Stimulated activated naive CD4-positive, alpha-beta T cell treated with Interleukin-2 at 50 U/mL for 16 hours (primary cell): ENCODE data around the gene TFDP2.

Experiments used
- DNase-seq: peaks from one replicate; lab custom pipeline; 2025; lab: John Stamatoyannopoulos, UW

The TFDP2 gene

DNA sequence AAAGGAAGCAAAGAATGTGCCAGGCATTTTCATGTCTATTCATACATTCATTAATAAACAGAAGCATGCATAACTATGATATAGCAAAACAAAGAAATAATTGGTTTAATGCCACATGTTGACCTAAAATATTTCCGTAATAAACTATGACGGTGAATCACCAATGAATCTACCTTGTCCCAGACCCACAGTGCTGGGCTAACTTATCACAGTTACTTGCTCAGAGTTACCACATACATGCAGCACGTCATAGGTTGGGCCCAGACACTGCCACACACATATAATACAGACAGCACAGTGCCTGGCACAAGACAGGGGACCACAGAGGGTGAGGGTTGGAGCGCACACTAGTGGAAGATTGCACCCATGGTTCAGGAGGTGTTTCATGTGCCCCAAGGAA is 186.0 kb downstream of the TFDP2 start:
- no peak for DNase-seq

DNA sequence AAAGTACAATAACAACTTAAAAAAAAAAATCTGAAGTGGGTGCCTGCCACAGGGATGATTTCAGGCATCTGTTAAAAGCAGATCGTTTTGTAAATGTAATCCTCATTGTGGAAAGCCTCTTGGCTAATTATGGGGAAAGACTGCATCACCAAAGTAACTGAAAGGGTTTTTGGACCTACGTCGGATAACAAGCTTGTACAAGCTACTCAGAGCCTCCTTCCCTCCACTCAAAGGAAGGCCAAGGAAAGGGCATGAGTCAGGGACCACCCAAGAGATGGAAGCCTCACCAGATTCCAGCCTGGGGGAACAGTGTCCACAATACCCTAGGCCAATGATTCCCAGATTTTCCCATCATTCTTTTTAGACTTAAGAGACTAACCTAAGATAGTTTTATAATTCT is 188.6 kb downstream of the TFDP2 start:
- no peak for DNase-seq

DNA sequence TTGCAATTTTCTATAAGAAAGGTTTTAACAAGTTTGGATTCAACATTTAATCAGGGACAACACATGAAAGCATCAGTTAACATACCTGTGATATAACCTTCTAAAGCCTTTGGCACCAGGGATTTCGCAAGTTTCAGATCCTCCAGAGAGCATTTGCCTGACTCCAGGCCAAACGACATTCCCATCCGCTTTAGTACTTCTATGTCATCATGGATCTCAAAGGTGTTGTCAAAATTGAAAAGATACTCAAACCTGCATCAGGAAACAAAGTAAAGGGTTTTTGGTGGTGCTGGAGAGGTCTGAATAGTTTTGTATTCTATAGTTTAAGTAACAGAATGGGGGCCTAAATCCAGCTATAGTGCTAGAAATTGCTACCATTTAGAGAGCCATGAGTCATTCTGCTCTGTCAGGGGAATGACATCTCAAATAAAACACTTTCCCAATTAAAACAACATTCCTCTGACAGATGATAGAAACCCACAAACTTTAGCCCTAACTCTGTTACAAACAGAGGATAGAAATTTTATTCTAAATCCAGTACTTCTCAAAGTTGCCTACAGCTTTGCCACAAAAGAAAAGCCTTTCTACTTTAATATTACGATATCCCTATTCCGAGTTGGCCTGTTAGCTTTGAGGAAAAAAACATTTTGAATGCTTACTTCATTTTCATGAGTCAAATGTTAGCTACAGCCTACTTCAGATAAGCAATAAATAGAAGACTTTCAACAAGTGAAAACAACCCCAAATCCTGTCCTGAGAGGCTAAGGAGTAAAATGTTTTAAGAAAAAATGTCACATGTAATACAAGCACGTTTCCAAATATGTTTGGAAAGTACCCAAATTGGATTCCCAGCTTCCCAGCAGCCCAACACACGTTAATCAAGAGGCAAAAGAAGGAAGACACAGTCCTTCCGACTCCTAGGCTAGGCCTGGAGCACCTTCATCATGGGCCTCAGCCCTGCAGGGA is 189.5 kb downstream of the TFDP2 start:
- no peak for DNase-seq

DNA sequence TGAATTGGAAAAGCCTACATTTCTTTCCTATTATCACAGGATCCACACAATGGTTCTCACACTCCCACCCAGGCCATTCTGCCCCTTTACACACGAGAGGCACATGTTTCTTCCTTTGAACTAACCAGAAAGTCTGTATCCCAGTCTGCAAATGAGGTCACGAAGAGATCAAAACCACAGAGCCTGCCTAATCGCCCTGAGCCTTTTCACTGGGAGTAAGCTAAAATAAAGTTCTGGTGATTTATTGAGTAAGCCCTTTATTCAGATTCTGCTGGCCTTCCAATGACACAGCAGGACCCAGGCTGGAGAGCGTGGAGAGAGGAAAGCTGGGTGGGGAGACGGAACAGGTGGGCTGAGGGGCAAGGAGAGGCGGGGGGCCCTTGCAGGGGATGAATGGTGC is 194.2 kb downstream of the TFDP2 start:
- DNase-seq: no peak

DNA sequence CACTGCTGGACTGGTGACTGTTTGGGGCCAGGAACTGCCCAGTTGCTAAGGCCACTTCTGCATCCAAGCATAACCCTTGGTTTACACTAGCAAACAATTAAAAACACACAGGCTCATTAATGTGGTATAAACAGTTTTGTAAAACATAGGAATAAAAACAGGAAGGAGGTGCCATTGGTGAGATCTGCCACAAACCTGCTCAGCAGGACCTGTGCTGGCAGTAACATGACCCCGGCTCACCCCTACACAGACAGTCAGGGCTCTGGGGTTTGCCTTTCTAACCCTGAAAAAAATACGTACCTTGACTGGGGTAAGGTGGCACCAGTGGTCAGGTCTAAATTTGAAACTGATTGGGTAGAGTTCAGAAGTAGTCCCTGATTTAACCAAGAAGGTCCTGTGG is 196.7 kb downstream of the TFDP2 start:
- DNase-seq: no peak

DNA sequence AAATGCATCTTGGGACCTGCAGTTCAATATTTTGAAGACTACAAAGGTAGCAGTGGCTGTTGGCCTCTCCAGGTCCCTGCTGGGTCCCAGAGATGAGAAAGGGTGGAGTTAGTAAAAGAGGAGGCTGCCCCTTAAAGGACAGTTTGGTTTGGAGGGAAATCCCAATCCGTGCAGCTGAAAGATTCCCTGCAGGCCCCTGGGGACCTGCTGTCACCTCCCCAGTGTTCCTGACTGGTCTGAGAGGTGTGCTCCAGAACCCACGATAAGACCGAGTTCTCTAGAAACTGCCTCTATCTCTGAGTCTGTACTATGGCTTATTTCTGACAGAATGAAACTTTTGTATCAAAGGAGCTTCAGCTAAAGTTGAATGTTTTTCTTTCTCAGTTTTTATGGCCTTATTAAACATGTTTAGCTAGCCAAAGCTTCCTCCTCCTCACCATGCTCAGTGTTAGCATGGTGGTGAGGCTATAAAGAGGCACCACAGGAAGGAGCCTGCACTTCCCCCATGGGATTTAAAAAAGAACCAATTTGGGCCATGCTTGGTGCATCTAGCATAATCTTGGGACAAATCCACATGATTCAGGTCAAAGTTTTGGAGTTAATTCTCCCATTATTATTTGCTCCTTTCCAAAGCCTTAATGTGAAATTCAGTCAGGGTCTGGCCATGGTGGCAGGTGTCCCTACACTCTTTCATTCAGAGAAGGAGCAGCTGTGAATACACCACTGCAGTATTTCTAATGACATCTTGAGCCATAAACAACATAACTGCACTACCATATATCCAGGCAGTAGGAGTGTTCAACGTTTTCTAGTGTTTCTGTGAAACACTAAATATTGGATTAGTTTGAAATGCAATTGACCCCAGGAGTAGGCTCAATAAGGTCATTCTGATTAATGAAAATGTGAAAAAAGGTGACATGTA is 198.5 kb downstream of the TFDP2 start:
- no peak for DNase-seq

DNA sequence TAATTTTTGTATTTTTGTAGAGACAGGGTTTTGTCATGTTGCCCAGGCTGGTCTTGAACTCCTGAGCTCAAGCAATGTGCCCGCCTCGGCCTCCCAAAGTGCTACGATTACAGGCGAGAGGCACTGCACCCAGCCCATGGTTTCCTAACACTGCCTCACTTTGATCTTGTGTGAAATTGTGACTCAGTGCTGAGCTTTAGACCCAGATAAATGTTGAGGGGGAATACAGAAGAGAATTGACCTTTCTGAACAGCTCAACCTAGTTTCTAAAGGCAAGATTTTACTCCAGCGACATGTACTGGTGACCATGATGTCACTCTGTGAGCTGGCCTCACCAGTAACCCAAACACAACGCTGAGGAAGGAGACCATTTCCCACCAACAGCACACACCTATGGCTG is 199.4 kb downstream of the TFDP2 start:
- no peak for DNase-seq

DNA sequence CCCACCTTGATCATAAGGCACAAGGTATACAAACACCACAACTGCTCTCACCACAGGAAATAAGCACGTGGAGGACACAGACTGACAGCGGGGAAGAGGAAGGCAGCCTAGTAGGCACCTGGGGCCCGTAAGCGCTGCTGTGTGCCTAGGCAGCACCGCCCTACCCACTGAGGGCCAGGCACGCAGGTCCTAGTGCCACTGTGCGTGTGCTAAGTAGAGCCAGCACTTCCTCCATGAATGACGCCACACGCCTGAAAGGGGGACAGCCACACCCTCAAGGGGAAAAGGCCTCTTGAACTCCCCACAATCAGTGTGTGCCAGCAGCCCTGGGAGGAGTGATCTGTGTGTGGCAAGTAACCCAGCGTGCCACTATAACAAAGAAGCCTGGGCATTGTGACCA is 199.9 kb downstream of the TFDP2 start:
- DNase-seq: no peak

DNA sequence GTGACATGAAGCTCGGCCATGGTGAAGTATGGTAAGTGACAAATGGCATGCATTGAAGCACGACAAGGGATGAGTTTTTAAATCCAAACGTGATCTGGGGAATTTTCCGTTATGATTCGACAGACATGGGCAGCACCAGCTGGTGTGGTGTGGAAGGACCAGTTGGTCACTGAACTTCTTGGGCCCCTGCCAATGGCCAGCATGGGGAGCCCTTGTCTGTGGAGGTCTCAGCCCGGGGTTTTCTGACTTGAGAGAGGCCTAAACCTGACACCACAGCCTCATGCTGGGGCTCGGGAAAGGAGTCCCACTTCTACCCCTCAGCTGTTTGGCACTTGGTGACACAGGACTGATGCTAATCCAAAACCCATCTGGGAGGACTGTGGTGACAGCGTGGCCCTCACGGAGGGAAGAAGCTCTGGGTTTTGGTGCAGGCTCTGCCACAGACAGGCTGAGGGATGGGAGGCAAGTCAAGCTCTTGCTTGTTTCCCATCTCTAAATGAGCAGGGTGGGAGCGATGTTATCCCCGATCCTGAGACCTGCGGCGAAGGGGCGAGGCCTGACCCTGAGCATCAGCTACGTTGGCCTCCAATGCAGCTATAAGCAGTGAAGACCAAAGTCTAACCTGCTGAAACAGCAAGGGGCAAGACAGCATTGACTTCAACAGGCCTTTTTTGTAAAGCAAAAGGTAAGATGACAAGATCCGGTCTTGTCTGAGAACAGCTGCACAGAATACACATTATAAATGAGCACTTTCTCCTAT is 203.4 kb downstream of the TFDP2 start:
- no peak for DNase-seq

DNA sequence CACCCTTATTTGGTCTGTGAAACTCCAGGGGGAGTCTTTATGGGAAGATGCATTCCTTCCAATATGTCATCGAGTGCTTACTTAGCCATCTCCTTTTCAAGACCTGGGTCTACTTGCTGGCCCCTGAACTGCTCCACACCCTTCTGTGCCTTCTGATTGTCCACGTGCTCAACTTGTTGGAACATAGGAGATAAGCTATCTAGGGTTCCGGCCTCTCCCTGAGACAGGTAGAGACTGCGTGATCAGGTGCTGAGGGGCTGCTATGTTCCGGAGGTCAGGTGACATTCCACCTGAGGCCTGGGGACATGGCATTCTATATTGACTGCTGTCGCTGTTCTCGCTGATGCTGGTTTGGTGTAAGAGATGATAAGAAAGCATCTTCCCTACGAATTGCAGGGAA is 207.3 kb downstream of the TFDP2 start:
- DNase-seq: no peak

DNA sequence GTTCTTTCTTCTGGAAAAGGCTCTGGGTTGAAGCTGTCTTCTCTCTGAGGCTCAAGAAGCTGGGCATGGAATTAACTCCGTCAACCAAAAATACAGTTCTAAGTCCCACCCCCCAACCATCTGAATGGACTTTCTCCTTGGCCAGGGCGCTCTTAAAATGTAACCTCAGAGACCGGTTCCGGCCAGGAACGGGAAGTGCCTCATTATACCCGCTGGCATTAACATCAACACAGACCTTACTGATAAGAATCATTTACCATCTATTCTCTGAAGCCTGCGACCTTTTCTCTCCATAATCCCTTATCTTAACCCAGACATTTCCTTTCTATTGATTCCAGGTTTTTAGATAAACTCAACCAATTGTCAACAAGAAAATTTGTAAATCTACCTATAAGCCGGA is 208.3 kb downstream of the TFDP2 start:
- DNase-seq: no peak

DNA sequence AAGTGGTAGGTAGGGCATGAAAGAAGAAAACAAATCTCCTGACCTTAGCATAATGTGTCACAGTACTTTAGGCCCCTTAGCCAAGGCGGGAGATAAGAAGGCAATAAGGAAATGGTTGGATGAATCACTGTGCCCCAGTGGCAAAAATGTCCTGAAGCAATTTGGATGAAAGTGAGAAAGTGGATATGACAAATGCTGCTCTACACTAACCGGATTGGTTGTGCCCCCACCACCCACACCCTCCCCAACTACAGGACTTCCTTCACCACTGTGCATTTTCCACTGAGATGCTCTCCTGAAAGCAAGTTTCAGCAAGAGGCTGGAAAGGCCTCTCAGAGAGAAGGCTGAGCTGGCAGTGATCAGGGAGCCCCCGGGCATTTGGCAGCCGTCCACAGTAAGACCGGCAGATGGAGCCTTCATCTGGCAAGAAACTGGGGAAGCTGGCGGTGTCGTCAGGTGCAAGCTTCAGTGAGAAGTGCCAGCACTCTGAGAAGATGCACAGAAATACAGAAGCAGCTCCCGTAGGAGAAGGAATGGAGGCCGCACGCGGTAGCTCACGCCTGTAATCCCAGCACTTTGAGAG is 209.1 kb downstream of the TFDP2 start:
- DNase-seq: peak; percentile 36

DNA sequence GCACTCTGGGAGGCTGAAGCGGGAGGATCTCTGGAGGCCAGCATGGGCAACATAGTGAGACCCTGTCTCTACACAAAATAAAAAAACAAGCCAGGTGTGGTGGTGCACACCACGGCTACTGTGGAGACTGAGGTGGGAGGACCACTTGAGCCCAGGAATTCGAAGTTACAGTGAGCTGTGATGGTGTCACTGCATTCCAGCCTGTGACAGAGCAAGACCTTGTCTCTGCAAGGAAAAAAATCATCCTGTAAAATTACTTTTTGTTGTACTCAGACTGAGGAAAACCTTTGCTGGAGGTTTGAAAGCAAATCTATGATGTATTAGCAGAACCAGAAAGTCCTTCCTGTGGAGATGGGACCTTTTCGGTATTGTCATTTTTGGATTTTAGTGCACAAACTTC is 209.6 kb downstream of the TFDP2 start:
- no peak for DNase-seq

DNA sequence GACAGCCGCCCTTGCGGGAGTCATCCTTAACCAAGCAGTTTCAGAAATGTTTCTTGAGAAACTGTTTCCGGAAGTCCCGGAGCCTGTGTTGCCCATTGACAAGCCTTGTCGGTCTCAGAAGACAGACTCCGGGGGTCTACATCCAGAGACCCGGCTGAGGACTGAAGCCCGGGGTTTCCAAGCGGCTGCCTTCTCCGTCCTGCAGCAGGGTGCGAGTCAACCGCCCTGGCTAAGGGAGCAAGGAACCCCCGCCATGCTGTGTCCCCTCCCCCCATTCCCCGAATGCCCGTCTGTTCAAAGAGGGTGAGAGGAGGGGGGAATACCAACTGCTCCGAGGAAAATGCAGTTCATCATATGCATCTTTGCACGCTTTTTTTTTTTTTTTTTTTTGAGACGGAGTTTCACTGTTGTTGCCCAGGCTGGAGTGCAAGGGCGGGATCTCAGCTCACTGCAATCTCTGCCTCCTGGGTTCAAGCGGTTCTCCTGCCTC is 211.3 kb downstream of the TFDP2 start:
- DNase-seq: no peak

DNA sequence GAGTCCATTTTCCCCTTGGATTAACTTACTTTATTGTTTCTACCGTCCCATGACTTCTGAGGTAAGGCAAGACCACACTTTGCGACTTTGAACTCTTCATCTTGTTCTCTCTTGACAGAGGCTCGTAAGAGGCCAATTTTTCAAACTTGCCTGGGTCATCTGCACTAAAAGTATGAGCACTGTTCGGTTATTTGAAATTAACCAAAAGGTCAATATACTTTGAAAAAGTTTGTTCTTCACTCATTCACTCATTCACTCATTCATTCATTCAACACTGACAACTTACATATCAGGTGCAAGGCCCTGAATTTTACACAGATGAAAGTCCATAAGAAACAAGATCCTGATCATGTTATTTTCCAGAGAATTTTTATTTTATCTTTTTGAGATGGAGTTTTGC is 215.0 kb downstream of the TFDP2 start:
- DNase-seq: no peak

DNA sequence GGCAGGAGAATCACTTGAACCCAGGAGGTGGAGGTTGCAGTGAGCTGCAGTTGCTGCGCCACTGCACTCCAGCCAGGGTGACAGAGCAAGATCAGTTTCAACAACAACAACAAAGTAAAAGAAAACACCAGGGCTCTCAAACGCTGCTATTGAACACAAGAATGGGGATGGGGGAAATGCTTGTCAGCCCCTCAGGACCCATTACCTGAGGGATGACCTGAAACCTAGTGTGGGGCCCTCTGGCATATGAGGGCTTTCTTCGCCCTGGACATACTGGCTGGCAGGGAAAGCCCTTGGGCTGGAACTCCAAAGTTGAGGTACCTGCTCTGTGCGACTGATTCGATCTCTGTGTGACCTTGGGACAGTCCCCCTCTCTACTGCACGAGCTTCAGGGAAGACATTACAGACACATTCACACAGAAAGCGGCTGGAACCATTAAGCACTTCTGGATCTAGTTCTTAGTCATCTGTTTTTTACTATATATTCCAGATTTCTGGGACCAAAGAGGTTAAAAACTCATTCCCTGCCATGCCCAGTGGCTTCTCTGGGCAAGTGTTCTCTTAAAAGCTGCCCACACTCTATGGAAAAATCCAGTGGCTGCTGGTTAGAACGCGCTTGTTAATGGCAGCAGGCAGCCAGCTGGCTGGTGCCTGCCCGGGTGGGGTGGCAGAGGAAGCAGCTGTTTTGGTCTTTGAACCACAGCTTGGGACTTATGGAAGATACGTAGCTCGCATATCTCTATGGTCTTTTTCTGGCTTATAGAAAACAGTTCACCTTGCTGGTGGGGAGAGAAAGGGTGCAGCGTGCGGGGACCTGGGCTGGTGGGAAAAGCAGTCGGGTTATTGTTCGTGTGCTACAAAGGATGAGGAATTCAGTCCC is 215.7 kb downstream of the TFDP2 start:
- DNase-seq: no peak

DNA sequence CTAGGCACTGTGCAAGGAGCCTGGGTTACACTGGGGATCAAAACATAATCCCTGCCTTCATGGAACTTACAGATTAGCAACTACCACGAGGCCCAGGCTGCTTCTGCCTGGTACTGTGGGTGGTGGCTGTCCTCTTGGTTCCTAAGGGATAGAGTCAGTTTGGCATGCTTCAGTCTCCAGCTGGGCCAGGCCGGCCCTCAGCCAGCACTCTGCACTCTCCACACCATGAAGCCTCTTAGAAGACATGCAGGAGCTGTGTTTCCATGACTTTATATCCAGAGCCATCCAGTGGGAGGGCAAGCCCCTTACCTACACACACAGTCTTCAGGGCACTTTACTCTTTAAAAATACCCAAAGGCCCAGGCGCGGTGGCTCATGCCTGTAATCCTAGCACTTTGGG is 218.5 kb downstream of the TFDP2 start:
- no peak for DNase-seq

DNA sequence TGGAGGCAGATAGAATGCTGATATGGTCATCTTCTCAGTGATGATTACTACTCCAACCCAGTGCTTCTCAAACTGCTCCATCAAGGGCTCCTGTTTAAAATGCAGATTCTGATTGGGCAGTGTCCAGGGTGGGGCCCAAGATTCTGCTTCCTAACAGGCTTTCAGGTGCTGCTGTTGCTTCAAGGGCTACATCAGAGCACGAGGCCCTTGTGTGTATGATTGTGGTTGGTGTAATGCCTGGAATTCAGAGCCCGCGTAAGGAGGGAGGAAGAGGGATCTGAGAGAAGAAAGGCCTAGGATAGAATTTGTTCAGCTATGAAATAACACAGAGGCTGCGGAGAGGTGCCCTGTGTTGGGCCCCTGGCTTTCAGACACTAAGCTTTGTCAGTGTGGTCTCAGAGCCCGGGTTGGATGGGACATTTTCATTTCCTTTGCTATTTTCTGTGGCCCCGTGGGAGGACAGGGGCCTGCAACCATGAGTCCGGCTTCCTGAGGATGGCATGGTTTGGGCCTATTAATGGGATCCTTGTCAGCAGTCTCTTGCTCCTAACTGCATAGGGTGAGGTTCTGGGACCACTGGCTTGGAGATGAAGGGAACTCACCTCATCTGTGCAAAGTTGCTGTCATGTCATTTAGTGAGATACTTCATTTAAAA is 219.9 kb downstream of the TFDP2 start:
- DNase-seq: no peak

DNA sequence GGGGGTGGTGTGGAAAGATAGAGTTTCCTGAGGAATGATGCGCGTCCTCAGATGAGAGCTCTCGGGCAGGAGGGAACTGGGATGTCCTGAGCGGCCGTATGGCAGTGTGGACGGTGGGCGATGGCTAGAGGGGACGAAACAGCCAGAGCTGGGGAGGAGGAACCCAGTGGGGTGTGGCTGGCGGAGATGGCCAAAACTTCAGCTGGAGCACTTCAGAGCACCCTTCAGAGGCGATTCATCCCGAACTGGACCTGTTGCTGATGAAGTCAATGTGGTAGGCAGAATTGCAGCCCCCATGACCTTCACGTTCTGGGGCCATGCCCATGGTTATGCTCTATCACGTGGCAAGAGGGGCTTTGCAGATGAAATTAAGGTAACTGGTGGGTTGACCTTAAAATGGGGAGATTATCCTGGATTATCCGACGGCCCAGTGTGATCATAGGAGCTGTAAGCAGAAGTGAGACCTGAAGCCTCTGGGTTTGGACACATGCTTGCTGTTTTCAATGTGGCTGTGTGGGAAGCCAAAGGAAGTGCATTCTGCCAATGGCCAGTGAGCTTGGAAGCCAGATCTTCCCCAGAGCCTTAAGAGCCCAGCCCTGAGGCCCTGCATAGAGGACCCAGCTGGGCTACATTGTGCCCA is 220.6 kb downstream of the TFDP2 start:
- DNase-seq: no peak

DNA sequence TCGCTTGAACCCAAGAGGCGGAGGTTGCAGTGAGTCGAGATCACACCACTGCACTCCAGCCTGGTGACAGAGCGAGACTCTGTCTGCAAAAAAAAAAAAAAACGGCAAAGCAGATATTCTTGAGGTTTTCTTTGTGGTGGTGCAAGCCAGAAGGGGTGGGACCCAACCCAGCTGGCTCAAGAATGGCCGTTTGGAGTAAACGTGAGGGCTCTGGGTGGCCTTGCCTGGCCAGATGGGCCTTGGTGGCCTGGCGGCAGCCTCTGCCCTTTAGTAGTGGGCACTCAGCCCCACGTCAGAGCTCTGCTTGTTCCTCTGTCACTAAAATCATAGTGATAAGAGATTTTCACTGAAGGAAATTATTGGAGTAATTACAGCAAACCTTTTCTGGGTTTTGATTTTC is 222.4 kb downstream of the TFDP2 start:
- DNase-seq: no peak
